HTR-8/SVneo (cell line): ENCODE results near the gene CXCL9.
"Not testable (repeated sequence)": the region's sequence is repeated elsewhere in the genome, so short reads cannot be mapped to it uniquely, and the experiment has no call there.

Experiments used
- DNase-seq: peaks from one replicate; pipeline ENCODE4 v3.0.0; 2011; ENCODE audit warnings: low spot score, mixed read lengths; ENCODE audit not compliant: insufficient read length
- FAIRE-seq: peaks from 2 replicates; lab custom pipeline; 2011; peaks lifted over from hg19 to GRCh38; lab: Jason Lieb, UNC

CXCL9 gene

GRCh38 chr4:75968084-75968483 is 39.2 kb downstream of the CXCL9 start:
- DNase-seq (no peak), FAIRE-seq (no peak)

GRCh38 chr4:75963558-75963957 is 43.8 kb downstream of the CXCL9 start:
- DNase-seq, result no peak
- FAIRE-seq, result no peak

DNA sequence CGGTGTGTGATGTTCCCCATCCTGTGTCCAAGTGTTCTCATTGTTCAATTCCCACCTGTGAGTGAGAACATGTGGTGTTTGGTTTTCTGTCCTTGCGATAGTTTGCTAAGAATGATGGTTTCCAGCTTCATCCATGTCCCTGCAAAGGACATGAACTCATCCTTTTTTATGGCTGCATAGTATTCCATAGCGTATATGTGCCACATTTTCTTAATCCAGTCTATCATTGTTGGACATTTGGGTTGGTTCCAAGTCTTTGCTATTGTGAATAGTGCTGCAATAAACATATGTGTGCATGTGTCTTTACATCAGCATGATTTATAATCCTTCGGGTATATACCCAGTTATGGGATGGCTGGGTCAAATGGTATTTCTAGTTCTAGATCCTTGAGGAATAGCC is 45.2 kb downstream of the CXCL9 start:
- not testable (repeated sequence) for DNase-seq, FAIRE-seq

GRCh38 chr4:75958546-75958945 is 48.8 kb downstream of the CXCL9 start:
- not testable (repeated sequence) for DNase-seq, FAIRE-seq

DNA sequence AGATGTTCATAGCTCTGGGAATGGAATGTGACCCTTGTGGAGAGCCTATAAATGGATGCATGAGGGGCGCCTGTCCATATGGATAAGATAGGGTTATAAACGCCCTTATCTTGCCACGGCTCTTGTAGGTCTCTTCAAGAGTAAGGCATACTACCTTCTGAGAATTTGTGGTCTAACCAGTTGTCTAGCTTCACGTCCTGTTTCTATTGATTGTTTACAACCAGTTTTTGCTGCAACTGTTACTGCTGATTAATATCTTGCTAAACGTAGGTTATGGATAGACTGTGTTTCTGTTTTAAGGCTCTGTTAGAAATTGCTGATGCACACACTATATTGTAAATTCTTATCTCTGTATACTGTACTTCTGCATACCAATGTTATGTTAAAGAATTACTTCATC is 52.5 kb downstream of the CXCL9 start:
- FAIRE-seq, DNase-seq: not testable (repeated sequence)

- no peak for DNase-seq
- no peak for FAIRE-seq
Measured at GRCh38 chr4:75953509-75953908, 53.8 kb downstream of the CXCL9 start.
